OCI-LY7 (cell line): ENCODE results near the gene PGD. TPM values are rescaled to one million over a fixed set of nuclear protein-coding genes. Genes with fewer than 3 reads are reported as not detected.
"Not testable (repeated sequence)": the region's sequence is repeated elsewhere in the genome, so short reads cannot be mapped to it uniquely, and the experiment has no call there.

Experiments used
- BruUV-seq: library from RNA; stranded (reverse); fragments of 400-500 nt; replicated peaks from 2 replicates; lab custom pipeline; 2021; lab: Mats Ljungman, UMichigan
- CTCF ChIA-PET: fragments of 300-600 bp; sonication (Branson Sonifier 250); formaldehyde crosslinking; loops from one replicate; lab custom pipeline; 2022; ENCODE audit warnings: antibody characterized with exemption; ENCODE audit not compliant: unreplicated experiment; lab: Charles Lee
- POLR2A ChIA-PET: fragments of 300-600 bp; sonication (Branson Sonifier 250); formaldehyde crosslinking; loops from one replicate; lab custom pipeline; 2022; ENCODE audit warnings: antibody characterized with exemption; lab: Charles Lee
- DNase-seq: peaks from one replicate; pipeline ENCODE4 v3.0.0-alpha.2; 2015; ENCODE audit warnings: low spot score
- H2AFZ ChIP-seq: fragments of 200-600 bp; sonication (generic), shearing (Covaris generic); 2 replicates; pipeline ENCODE4 v1.6.1; 2014; ENCODE audit warnings: mild to moderate bottlenecking, antibody characterized with exemption, low read length, moderate library complexity
- H3K27ac ChIP-seq: fragments of 200-600 bp; sonication (generic); 2 replicates; pipeline ENCODE4 v1.5.1; 2014; ENCODE audit warnings: mixed run types, low read depth, mild to moderate bottlenecking, moderate library complexity, low read length, inconsistent platforms; ENCODE audit not compliant: poor library complexity, severe bottlenecking
- H3K36me3 ChIP-seq: fragments of 200-600 bp; sonication (generic); 2 replicates; pipeline ENCODE4 v1.6.1; 2014; ENCODE audit warnings: mild to moderate bottlenecking, antibody characterized with exemption, low read length, moderate library complexity, mixed read lengths; ENCODE audit not compliant: insufficient read depth
- H3K4me1 ChIP-seq: fragments of 200-600 bp; sonication (generic); 2 replicates; pipeline ENCODE4 v1.5.1; 2014; ENCODE audit warnings: mild to moderate bottlenecking, low read length; ENCODE audit not compliant: insufficient read depth, poor library complexity, severe bottlenecking
- H3K4me2 ChIP-seq: fragments of 200-600 bp; sonication (generic); 2 replicates; pipeline ENCODE4 v1.6.1; 2014; ENCODE audit warnings: mild to moderate bottlenecking, low read length
- H3K4me3 ChIP-seq: fragments of 200-600 bp; sonication (generic); 2 replicates; pipeline ENCODE4 v1.5.1; 2014; ENCODE audit warnings: mild to moderate bottlenecking, low read depth, low read length; ENCODE audit not compliant: poor library complexity, severe bottlenecking
- H3K79me2 ChIP-seq: fragments of 200-600 bp; sonication (generic); 2 replicates; pipeline ENCODE4 v1.6.1; 2016; ENCODE audit warnings: low read depth, mild to moderate bottlenecking, low read length, moderate library complexity, mixed read lengths; ENCODE audit not compliant: insufficient read depth
- H3K9me2 ChIP-seq: fragments of 200-600 bp; sonication (generic); 2 replicates; pipeline ENCODE4 v1.6.1; 2016; ENCODE audit warnings: mild to moderate bottlenecking, low read length, mixed read lengths; ENCODE audit not compliant: insufficient read depth
- H3K9me3 ChIP-seq: fragments of 200-600 bp; sonication (generic); 2 replicates; pipeline ENCODE4 v1.6.1; 2014; ENCODE audit warnings: mild to moderate bottlenecking, mixed run types, low read length, mixed read lengths
- H4K20me1 ChIP-seq: fragments of 200-600 bp; sonication (generic); 2 replicates; pipeline ENCODE4 v1.6.1; 2014; ENCODE audit warnings: mild to moderate bottlenecking, antibody characterized with exemption, low read length, moderate library complexity, mixed read lengths; ENCODE audit not compliant: insufficient read depth
- EZH2phosphoT487 ChIP-seq: fragments of 200-600 bp; sonication (generic); IDR thresholded peaks from 2 replicates; pipeline ENCODE4 v1.6.1; 2018; ENCODE audit warnings: low read depth, borderline replicate concordance, mild to moderate bottlenecking, mixed run types, antibody characterized with exemption, low read length, moderate library complexity, mixed read lengths
- intact Hi-C: fragments of 100-400 bp; cut with micrococcal nuclease; formaldehyde crosslinking; loops from one replicate; pipeline ENCODE4 v1.10.0; 2022; ENCODE audit not compliant: unreplicated experiment
- total RNA-seq, 2 experiments: library from RNA; depleted of rRNA in 1 of 2; stranded (reverse); fragments of >200 nt in 1 of 2; shearing (Covaris generic) in 1 of 2; gene quantifications; 2 replicates each; pipeline ENCODE4 v1.2.3, GENCODE V29; 2014 to 2022
- TF ChIP-seq, protein P1 (sequence below): fragments of 200-600 bp; sonication (generic); conservative IDR thresholded peaks from 2 replicates; pipeline ENCODE4 v1.5.1; 2014; ENCODE audit warnings: mild to moderate bottlenecking, antibody characterized with exemption, low read length, moderate library complexity, mixed read lengths

Gene PGD
- total RNA-seq, 2 experiments from 2014 or later: 69.3 to 157 TPM

DNA sequence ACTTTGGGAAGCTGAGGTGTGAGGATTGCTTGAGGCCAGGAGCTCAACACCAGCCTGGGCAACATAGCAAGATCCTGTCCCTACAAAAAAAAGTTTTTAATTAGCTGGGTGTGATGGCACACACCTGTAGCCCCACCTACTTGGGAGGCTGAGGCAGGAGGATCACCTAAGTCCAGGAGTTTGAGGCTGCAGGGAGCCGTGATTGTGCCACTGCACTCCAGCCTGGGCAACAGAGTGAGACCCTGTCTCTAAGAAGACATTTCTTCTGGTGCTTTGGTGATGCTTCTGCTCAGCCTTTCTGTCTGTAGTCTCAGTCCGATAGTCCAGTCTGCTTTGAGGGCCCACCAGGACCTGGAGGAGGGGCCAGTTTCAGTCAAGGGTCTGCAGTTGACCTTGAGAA, 8.3 kb downstream of the PGD start:
- no peaks in the 10 kb centered on the region for H3K4me1 ChIP-seq
- no peaks in the 10 kb centered on the region for H4K20me1 ChIP-seq
- no peak overlapping the region for H3K4me2 ChIP-seq
- ChIA-PET POLR2A (no interaction called here), CTCF (no interaction called here)
- no peaks in the 10 kb centered on the region for H3K9me3 ChIP-seq
- H3K79me2 ChIP-seq: no peaks in the 10 kb centered on the region
- DNase-seq: no peak
- TF ChIP-seq, protein P1, sequence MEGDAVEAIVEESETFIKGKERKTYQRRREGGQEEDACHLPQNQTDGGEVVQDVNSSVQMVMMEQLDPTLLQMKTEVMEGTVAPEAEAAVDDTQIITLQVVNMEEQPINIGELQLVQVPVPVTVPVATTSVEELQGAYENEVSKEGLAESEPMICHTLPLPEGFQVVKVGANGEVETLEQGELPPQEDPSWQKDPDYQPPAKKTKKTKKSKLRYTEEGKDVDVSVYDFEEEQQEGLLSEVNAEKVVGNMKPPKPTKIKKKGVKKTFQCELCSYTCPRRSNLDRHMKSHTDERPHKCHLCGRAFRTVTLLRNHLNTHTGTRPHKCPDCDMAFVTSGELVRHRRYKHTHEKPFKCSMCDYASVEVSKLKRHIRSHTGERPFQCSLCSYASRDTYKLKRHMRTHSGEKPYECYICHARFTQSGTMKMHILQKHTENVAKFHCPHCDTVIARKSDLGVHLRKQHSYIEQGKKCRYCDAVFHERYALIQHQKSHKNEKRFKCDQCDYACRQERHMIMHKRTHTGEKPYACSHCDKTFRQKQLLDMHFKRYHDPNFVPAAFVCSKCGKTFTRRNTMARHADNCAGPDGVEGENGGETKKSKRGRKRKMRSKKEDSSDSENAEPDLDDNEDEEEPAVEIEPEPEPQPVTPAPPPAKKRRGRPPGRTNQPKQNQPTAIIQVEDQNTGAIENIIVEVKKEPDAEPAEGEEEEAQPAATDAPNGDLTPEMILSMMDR: no peak
- TF ChIP-seq EZH2phosphoT487: no peak
- H3K4me3 ChIP-seq: no peak overlapping the region
- H2AFZ ChIP-seq: no peak overlapping the region
- intact Hi-C loops: no loop called here
- H3K27ac ChIP-seq: no peak overlapping the region
- no peaks in the 10 kb centered on the region for H3K9me2 ChIP-seq
- BruUV-seq: no TSS peak
- peaks cover 96% of the 10 kb centered on the region for H3K36me3 ChIP-seq

DNA sequence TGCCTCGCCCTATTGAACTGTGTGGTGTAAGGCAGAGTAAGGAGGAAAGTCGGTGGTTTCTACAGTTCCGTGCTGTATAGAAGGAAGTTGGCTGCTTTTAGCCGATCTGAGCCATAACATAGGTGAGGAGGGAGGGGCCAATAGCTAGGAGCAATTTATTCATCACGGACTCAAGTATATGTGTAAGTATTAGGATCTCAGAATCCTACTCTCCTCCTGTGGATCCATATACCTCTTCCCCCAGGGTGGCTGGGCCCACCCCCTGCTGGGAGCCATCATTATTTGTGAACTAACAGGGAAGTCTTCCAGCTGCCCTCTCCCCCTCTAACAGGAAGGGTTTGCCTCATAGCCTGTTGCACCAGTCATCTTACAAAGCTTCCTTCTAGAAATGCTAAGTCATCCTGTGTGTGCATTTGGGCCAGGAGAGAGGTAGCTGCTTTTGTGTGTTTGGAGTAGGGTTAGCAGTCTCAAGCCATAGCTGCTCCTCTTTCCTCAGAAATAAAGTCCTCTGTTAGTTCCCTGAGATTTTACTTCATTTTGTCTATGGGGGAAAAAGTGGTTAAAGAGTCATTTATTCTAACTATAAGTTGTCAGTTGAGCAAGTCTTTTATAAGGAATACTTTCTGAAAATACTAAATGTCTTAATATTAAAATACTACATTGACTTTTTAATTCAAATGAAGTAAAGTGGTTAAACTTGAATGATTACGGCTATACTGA, 16.5 kb downstream of the PGD start:
- Histone ChIP-seq H3K4me3 (no peak overlapping the region), H3K79me2 (no peaks in the 10 kb centered on the region), H3K9me3 (no peaks in the 10 kb centered on the region), H3K9me2 (no peaks in the 10 kb centered on the region), H3K27ac (no peak overlapping the region), H4K20me1 (no peaks in the 10 kb centered on the region), H2AFZ (no peak overlapping the region), H3K4me1 (no peaks in the 10 kb centered on the region), H3K4me2 (no peak overlapping the region), H3K36me3 (peaks cover 96% of the 10 kb centered on the region)
- ChIA-PET CTCF (no interaction called here), POLR2A (interaction anchor here (0.7 kb wide), 1 partner anchor 89 kb away, joined by 3 read pairs; no protein-coding TSS in a partner anchor)
- no TSS peak for BruUV-seq
- TF ChIP-seq EZH2phosphoT487: no peak
- TF ChIP-seq, protein P1: no peak
- no peak for DNase-seq
- intact Hi-C loops: no loop called here

- CTCF ChIA-PET, H3K9me2 ChIP-seq, intact Hi-C loops, H3K79me2 ChIP-seq, H3K4me3 ChIP-seq, H3K9me3 ChIP-seq, H3K4me1 ChIP-seq, H3K4me2 ChIP-seq, DNase-seq, H2AFZ ChIP-seq, BruUV-seq, H3K27ac ChIP-seq, H4K20me1 ChIP-seq: not testable (repeated sequence)
- H3K36me3 ChIP-seq: peaks cover 96% of the 10 kb centered on the region
- POLR2A ChIA-PET: interaction anchor here (0.7 kb wide), 2 partner anchors 90 to 180 kb away, joined by 3 read pairs; no protein-coding TSS in a partner anchor
Measured at GRCh38 chr1:10415967-10416366, 17.1 kb downstream of the PGD start.

DNA sequence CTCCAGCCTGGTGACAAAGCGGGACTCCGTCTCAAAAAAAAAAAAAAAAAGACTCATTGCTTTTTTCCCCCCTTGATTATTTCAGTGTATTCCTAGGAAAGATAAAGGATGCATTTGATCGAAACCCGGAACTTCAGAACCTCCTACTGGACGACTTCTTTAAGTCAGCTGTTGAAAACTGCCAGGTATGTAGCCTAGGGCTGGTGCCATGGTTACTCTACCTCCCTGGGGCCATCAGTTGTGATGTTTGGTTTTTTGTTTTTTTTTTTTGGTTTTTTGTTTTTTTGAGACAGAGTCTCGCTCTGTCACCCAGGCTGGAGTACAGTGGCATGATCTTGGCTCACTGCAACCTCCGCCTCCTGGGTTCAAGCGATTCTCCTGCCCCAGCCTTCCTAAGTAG, 19.9 kb downstream of the PGD start:
- H3K9me3 ChIP-seq, H3K4me1 ChIP-seq, H3K27ac ChIP-seq, DNase-seq, POLR2A ChIA-PET, intact Hi-C loops, H2AFZ ChIP-seq, H4K20me1 ChIP-seq, H3K79me2 ChIP-seq, H3K9me2 ChIP-seq, BruUV-seq, H3K4me3 ChIP-seq, CTCF ChIA-PET, H3K4me2 ChIP-seq: not testable (repeated sequence)
- H3K36me3 ChIP-seq: peaks cover 74% of the 10 kb centered on the region
